ENCODE results near the gene C12orf42.

C12orf42 gene

DNA sequence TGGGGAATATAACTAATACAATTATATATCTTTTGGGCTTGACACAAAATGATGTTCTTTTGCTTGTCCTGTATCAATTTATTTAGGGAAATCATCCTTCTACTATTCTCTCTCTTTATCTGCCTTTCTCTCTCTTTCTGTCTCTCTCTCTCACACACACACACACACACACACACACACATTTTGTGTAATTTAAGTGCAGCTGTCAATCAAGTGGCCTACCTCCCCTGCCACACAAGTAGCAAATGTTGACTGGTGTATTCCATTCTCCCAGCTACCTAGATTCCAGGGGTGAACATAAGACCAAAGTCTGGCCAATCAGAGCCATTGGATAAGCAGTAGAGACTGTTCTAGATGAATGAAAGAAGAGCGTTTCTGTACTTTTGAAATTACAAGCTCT is 127.6 kb downstream of the C12orf42 start:
- DNase-seq (ENCODE audit: low read depth) = no peak
- TF ChIP-seq, protein P1, sequence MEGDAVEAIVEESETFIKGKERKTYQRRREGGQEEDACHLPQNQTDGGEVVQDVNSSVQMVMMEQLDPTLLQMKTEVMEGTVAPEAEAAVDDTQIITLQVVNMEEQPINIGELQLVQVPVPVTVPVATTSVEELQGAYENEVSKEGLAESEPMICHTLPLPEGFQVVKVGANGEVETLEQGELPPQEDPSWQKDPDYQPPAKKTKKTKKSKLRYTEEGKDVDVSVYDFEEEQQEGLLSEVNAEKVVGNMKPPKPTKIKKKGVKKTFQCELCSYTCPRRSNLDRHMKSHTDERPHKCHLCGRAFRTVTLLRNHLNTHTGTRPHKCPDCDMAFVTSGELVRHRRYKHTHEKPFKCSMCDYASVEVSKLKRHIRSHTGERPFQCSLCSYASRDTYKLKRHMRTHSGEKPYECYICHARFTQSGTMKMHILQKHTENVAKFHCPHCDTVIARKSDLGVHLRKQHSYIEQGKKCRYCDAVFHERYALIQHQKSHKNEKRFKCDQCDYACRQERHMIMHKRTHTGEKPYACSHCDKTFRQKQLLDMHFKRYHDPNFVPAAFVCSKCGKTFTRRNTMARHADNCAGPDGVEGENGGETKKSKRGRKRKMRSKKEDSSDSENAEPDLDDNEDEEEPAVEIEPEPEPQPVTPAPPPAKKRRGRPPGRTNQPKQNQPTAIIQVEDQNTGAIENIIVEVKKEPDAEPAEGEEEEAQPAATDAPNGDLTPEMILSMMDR (conservative IDR thresholded peaks at IDR 0.05; ENCODE audit: control insufficient read depth, insufficient read depth, low read depth, low read length) = no peak
- H3K4me3 ChIP-seq (ENCODE audit: control insufficient read depth, low read depth, low read length) = no peak overlapping the region

DNA sequence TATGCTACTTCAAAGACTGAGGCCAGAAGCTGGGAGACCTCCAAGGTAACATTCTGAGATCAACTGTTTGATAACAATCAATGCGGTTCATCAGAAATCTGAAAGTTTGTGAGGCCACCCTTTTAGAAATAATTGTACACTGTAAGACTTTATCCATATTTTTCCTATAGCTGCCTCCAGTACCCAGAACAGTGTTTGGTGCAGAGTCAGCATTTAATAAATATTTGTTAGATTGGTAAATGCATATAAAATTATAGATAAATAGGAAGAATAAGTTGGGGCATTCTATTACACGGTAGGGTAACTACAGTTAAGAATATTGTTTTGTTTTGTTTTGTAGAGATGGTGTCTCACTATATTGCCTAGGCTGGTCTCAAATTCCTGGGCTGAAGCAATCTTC is 141.4 kb downstream of the C12orf42 start:
- TF ChIP-seq, protein P1 (conservative IDR thresholded peaks at IDR 0.05; ENCODE audit: control insufficient read depth, insufficient read depth, low read depth, low read length) = no peak
- H3K4me3 ChIP-seq (ENCODE audit: control insufficient read depth, low read depth, low read length) = no peak overlapping the region
- no peak for DNase-seq (ENCODE audit: low read depth)

DNA sequence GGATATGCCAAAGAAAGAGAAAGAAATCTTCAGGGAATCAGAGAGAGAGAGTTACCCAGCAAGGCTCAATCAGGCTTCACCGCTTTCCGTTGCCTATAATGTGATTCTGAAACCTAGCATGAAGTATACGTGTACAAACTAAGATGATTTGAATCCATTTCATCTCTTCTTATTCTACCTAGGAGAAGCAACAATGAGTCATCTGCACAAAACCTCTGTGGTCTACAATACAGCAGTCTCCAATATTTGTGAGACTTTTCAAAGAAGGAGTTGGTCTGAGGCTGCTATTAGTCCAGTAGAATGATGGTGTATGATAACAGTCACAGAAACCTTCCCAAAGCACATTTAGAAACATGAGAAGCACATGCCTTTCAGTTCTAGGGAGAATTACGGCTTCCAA is 141.9 kb downstream of the C12orf42 start:
- TF ChIP-seq, protein P1 (conservative IDR thresholded peaks at IDR 0.05; ENCODE audit: control insufficient read depth, insufficient read depth, low read depth, low read length) = no peak
- DNase-seq (ENCODE audit: low read depth) = no peak
- no peak overlapping the region for H3K4me3 ChIP-seq (ENCODE audit: control insufficient read depth, low read depth, low read length)

DNA sequence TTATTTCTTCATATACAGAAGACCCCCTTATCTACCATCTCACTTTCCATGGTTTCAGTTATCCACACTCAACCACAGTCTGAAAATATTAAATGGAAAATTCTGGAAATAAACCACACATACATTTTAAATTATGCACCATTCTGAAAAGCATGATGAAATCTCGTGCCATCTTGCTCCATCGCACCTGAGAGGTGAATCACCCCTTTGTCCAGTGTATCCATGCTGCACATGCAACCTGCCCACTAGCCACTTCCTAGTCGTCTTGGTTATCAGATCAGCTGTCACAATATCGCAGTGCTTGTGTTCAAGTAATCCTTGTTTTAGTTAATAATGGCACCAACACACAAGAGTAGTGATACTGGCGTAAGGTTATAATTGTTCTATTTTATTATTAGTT is 145.7 kb downstream of the C12orf42 start:
- DNase-seq (ENCODE audit: low read depth) = no peak
- H3K4me3 ChIP-seq (ENCODE audit: control insufficient read depth, low read depth, low read length) = no peak overlapping the region
- TF ChIP-seq, protein P1 (conservative IDR thresholded peaks at IDR 0.05; ENCODE audit: control insufficient read depth, insufficient read depth, low read depth, low read length) = no peak

DNA sequence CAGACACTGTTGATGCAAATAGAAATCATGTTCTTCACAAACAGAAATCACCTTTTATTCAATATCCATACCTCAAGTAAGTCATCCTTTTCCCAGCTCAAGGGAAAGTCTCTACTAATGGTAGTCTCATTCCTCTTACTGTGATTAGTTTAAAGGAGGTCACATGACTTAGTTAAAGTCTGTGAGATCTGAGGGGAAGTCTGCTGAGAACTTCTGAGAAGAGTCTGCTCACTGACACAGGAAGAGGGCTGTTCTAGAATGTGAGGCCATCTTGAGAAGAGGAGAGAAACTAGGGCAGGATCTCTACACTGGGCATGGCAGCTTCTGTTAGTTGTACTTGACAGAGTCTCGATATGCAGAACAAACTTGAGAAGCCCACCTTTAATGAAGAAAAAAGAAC is 146.8 kb downstream of the C12orf42 start:
- TF ChIP-seq, protein P1 (conservative IDR thresholded peaks at IDR 0.05; ENCODE audit: control insufficient read depth, insufficient read depth, low read depth, low read length) = no peak
- H3K4me3 ChIP-seq (ENCODE audit: control insufficient read depth, low read depth, low read length) = no peak overlapping the region
- no peak for DNase-seq (ENCODE audit: low read depth)

DNA sequence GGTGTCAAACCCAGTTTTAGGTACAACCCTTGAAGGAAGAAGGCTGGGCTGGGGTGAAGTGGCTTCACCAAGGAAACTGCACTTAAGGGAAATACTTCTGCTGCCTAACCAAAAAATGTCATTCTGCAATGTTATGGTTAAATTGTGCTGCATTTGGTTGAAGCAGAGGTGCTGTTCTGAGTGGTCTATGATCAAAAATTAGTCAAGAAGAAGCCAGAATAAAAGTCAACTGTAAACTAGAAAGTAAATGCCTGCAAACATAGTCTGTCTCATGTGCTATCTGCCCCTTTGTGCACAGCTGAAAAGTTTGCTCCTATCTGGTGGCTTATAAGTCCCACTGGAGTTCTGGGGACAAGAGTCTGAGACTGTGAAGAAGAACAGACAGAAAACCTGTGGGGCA is 158.8 kb downstream of the C12orf42 start:
- TF ChIP-seq, protein P1 (conservative IDR thresholded peaks at IDR 0.05; ENCODE audit: control insufficient read depth, insufficient read depth, low read depth, low read length) = no peak
- no peak for DNase-seq (ENCODE audit: low read depth)
- no peak overlapping the region for H3K4me3 ChIP-seq (ENCODE audit: control insufficient read depth, low read depth, low read length)

DNA sequence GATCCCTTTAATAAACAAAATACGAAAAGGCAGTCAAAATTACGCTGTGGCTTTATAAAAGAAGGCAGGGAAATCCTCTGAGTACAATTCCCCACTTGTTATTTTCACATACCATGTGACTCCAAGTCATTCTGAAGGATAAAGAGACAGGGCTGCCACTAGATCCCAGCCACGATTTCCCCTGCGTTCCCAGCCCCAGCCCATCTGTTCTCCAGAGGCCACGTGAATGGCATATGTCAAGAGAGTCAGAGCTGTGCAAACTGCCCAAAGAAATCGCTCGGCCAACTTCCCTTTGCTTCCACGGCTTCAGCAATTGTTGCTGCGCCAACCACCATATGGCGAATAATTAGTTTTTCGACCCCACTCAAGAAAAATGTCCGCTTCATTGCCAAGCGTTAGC is 161.3 kb downstream of the C12orf42 start:
- no peak overlapping the region for H3K4me3 ChIP-seq (ENCODE audit: control insufficient read depth, low read depth, low read length)
- no peak for DNase-seq (ENCODE audit: low read depth)
- TF ChIP-seq, protein P1 (conservative IDR thresholded peaks at IDR 0.05; ENCODE audit: control insufficient read depth, insufficient read depth, low read depth, low read length) = no peak

All from fibroblast of mammary gland (primary cell).